Measurements from ENCODE around the gene PAEP. TPM values are rescaled to one million over a fixed set of nuclear protein-coding genes. Genes with fewer than 3 reads are reported as not detected.

The PAEP gene
- total RNA-seq, 1 donor, result not detected

DNA sequence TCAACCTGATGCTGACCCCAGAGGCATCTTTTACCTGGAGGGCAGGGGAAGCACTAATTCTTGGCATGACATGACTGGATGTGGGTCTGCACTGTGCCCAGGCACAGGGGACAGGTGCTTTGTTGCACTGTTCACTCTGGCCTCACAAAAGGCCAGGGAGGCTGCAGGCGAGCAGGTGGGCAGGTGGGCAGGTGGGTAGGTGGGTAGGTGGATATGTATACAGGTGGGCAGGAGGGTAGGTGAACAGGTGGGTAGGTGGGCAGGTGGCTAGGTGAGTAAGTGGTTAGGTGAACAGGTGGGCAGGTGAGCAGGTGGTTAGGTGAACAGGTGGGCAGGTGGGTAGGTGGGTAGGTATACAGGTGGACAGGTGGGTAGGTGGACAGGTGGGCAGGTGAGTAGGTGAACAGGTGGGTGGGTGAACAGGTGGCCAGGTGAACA is 1.5 kb downstream of the PAEP start:
- H3K9me3 ChIP-seq (ENCODE audit: low read depth, low read length), result no peaks in the 10 kb centered on the region
- no peaks in the 10 kb centered on the region for H3K27me3 ChIP-seq (ENCODE audit: insufficient read depth, low read length)
- DNase-seq (ENCODE audit: insufficient read length, low spot score, missing footprints), result no peak
- H2AFZ ChIP-seq (ENCODE audit: low read length), result no peak overlapping the region
- no peak overlapping the region for H3K4me3 ChIP-seq (ENCODE audit: insufficient read depth, low read length)
- H3K27ac ChIP-seq (ENCODE audit: low read depth, low read length), result no peak overlapping the region
- TF ChIP-seq, protein P1, sequence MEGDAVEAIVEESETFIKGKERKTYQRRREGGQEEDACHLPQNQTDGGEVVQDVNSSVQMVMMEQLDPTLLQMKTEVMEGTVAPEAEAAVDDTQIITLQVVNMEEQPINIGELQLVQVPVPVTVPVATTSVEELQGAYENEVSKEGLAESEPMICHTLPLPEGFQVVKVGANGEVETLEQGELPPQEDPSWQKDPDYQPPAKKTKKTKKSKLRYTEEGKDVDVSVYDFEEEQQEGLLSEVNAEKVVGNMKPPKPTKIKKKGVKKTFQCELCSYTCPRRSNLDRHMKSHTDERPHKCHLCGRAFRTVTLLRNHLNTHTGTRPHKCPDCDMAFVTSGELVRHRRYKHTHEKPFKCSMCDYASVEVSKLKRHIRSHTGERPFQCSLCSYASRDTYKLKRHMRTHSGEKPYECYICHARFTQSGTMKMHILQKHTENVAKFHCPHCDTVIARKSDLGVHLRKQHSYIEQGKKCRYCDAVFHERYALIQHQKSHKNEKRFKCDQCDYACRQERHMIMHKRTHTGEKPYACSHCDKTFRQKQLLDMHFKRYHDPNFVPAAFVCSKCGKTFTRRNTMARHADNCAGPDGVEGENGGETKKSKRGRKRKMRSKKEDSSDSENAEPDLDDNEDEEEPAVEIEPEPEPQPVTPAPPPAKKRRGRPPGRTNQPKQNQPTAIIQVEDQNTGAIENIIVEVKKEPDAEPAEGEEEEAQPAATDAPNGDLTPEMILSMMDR (IDR thresholded peaks at IDR 0.05; ENCODE audit: extremely low read depth, low read depth, low read length), result no peak
- H3K4me2 ChIP-seq (ENCODE audit: insufficient read depth, low read length), result no peak overlapping the region
- no peaks in the 10 kb centered on the region for H3K4me1 ChIP-seq (ENCODE audit: insufficient read depth, low read length)
- no peaks in the 10 kb centered on the region for H4K20me1 ChIP-seq (ENCODE audit: insufficient read depth, low read length)
- H3K36me3 ChIP-seq (ENCODE audit: insufficient read depth, low read length), result no peaks in the 10 kb centered on the region
- H3K79me2 ChIP-seq (ENCODE audit: insufficient read depth, low read length), result no peaks in the 10 kb centered on the region

DNA sequence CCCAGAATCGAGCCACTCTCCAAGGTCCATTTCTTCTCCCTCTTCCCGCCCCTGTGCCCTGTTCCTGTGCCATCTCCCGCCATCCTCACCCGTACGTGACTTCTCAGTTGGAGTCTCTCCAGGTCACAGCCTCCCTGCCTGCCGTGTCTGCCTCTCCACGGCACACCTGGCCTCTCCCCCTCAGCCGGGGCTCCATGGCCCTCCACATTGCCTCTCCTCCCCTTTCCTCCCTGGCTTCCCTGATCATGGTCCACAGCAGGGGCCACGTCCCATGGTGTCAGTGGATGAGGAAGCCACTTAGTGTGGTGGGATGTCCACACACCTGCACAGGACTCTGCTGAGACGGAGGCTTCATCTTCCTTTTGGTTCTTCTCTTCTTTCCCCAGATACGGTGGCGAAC is 2.3 kb downstream of the PAEP start:
- Histone ChIP-seq H3K9me3 (ENCODE audit: low read depth, low read length) (no peaks in the 10 kb centered on the region), H3K36me3 (ENCODE audit: insufficient read depth, low read length) (no peaks in the 10 kb centered on the region), H3K27me3 (ENCODE audit: insufficient read depth, low read length) (no peaks in the 10 kb centered on the region), H3K27ac (ENCODE audit: low read depth, low read length) (no peak overlapping the region), H2AFZ (ENCODE audit: low read length) (no peak overlapping the region), H3K4me1 (ENCODE audit: insufficient read depth, low read length) (no peaks in the 10 kb centered on the region), H4K20me1 (ENCODE audit: insufficient read depth, low read length) (no peaks in the 10 kb centered on the region), H3K79me2 (ENCODE audit: insufficient read depth, low read length) (no peaks in the 10 kb centered on the region), H3K4me2 (ENCODE audit: insufficient read depth, low read length) (no peak overlapping the region), H3K4me3 (ENCODE audit: insufficient read depth, low read length) (no peak overlapping the region)
- DNase-seq (ENCODE audit: insufficient read length, low spot score, missing footprints), result no peak
- TF ChIP-seq, protein P1 (IDR thresholded peaks at IDR 0.05; ENCODE audit: extremely low read depth, low read depth, low read length), result no peak

DNA sequence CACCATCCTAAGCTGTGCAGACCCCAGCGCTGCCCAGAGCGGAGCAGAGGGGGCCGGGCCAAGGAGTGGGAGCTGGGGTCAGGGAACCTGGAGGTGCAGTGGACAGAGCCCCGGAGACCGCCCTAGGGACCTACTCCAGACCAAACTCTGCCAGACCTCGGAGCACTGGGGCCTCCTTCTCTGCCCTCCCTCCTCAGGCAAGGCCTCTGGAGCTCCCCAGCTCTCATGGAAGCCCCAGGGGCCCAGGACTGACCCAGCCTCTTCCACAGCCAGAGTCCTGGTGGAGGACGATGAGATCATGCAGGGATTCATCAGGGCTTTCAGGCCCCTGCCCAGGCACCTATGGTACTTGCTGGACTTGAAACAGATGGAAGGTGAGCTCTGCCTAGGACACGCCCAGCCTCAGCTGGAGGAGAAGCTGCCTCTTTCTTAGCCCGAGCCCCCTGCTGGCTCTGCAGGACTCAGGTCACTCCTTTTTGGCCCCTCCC is 3.6 kb downstream of the PAEP start:
- H3K79me2 ChIP-seq (ENCODE audit: insufficient read depth, low read length), result no peaks in the 10 kb centered on the region
- no peak overlapping the region for H3K27ac ChIP-seq (ENCODE audit: low read depth, low read length)
- TF ChIP-seq, protein P1 (IDR thresholded peaks at IDR 0.05; ENCODE audit: extremely low read depth, low read depth, low read length), result no peak
- H3K27me3 ChIP-seq (ENCODE audit: insufficient read depth, low read length), result no peaks in the 10 kb centered on the region
- no peak overlapping the region for H2AFZ ChIP-seq (ENCODE audit: low read length)
- no peaks in the 10 kb centered on the region for H3K4me1 ChIP-seq (ENCODE audit: insufficient read depth, low read length)
- H3K36me3 ChIP-seq (ENCODE audit: insufficient read depth, low read length), result no peaks in the 10 kb centered on the region
- H3K4me3 ChIP-seq (ENCODE audit: insufficient read depth, low read length), result no peak overlapping the region
- no peaks in the 10 kb centered on the region for H4K20me1 ChIP-seq (ENCODE audit: insufficient read depth, low read length)
- DNase-seq (ENCODE audit: insufficient read length, low spot score, missing footprints), result no peak
- H3K4me2 ChIP-seq (ENCODE audit: insufficient read depth, low read length), result no peak overlapping the region
- no peaks in the 10 kb centered on the region for H3K9me3 ChIP-seq (ENCODE audit: low read depth, low read length)

DNA sequence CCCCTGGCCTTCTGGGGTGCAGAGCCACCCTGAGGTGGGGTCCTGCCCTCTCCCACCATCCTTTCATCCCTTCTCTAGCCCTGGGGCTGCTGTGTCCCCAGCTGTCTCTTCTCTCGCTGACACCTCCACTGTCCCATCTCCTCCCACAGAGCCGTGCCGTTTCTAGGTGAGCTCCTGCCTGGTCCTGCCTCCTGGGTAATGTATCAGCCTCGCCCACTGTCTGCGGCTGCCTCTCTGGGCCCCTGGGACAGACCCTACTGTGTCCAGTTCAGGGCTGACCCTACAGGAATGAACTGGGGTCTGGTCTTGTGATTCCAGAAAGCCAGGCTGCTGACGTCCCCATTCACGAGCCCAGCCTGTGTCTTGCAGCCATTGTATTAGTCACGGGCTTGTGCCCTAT is 4.1 kb downstream of the PAEP start:
- TF ChIP-seq, protein P1 (IDR thresholded peaks at IDR 0.05; ENCODE audit: extremely low read depth, low read depth, low read length), result no peak
- Histone ChIP-seq H3K4me3 (ENCODE audit: insufficient read depth, low read length) (no peak overlapping the region), H3K4me1 (ENCODE audit: insufficient read depth, low read length) (no peaks in the 10 kb centered on the region), H2AFZ (ENCODE audit: low read length) (no peak overlapping the region), H3K9me3 (ENCODE audit: low read depth, low read length) (no peaks in the 10 kb centered on the region), H4K20me1 (ENCODE audit: insufficient read depth, low read length) (no peaks in the 10 kb centered on the region), H3K27ac (ENCODE audit: low read depth, low read length) (no peak overlapping the region), H3K4me2 (ENCODE audit: insufficient read depth, low read length) (no peak overlapping the region), H3K79me2 (ENCODE audit: insufficient read depth, low read length) (no peaks in the 10 kb centered on the region), H3K27me3 (ENCODE audit: insufficient read depth, low read length) (no peaks in the 10 kb centered on the region), H3K36me3 (ENCODE audit: insufficient read depth, low read length) (no peaks in the 10 kb centered on the region)
- DNase-seq (ENCODE audit: insufficient read length, low spot score, missing footprints), result no peak

All from osteoblast (primary cell).